ENCODE data around the gene CTSD.
"Not testable (repeated sequence)": the region's sequence is repeated elsewhere in the genome, so short reads cannot be mapped to it uniquely, and the experiment has no call there.

Gene CTSD

GRCh38 chr11:1763796-1764661 is at the start of gene CTSD:
Gene CTSD (minus strand): TSS chr11:1763927. CDS start chr11:1763859, 68 bp downstream.
- Histone ChIP-seq H3K4me3 (ENCODE audit: insufficient read depth, low read length, poor library complexity, severe bottlenecking) (peak within 1 kb of the TSS; percentile 86), H3K27me3 (ENCODE audit: low read length) (no peaks in the 10 kb centered on the region), H3K36me3 (ENCODE audit: low read length) (no peaks in the 10 kb centered on the region), H3F3A (ENCODE audit: insufficient read depth) (no peaks in the 10 kb centered on the region), H3K9me3 (ENCODE audit: insufficient read depth, low read length) (no peaks in the 10 kb centered on the region), H3K9ac (ENCODE audit: low read length) (peak within 1 kb of the TSS; percentile 74), H3K9me2 (replicated peaks; ENCODE audit: insufficient read depth, low read length) (no peaks in the 10 kb centered on the region), H3K4me2 (ENCODE audit: low read depth, low read length, poor library complexity, severe bottlenecking) (peak within 1 kb of the TSS; percentile 70), H3K27ac (ENCODE audit: low read depth, low read length) (no peak within 1 kb of the TSS), H4K20me1 (ENCODE audit: low read depth, low read length) (no peaks in the 10 kb centered on the region), H3K79me2 (ENCODE audit: insufficient read depth, low read length) (no peaks in the 10 kb centered on the region), H2AFZ (ENCODE audit: low read depth, low read length, severe bottlenecking) (peak within 1 kb of the TSS; percentile 93)
- peak; percentile 35 for TF ChIP-seq CTCF (IDR thresholded peaks at IDR 0.05; ENCODE audit: insufficient read depth, low read length, poor library complexity, severe bottlenecking)
- no peak for TF ChIP-seq EZH2phosphoT487 (conservative IDR thresholded peaks at IDR 0.05; ENCODE audit: low read length)

- H3K27me3 ChIP-seq (ENCODE audit: low read length); H3K9me2 ChIP-seq (replicated peaks; ENCODE audit: insufficient read depth, low read length); H3K27ac ChIP-seq (ENCODE audit: low read depth, low read length); H3K4me3 ChIP-seq (ENCODE audit: insufficient read depth, low read length, poor library complexity, severe bottlenecking); H3K9ac ChIP-seq (ENCODE audit: low read length); H3K79me2 ChIP-seq (ENCODE audit: insufficient read depth, low read length); H3K36me3 ChIP-seq (ENCODE audit: low read length); H4K20me1 ChIP-seq (ENCODE audit: low read depth, low read length); H3K9me3 ChIP-seq (ENCODE audit: insufficient read depth, low read length); H2AFZ ChIP-seq (ENCODE audit: low read depth, low read length, severe bottlenecking); H3K4me2 ChIP-seq (ENCODE audit: low read depth, low read length, poor library complexity, severe bottlenecking); H3F3A ChIP-seq (ENCODE audit: insufficient read depth): not testable (repeated sequence)
Measured at GRCh38 chr11:1813356-1813755, 49.6 kb upstream of the CTSD start.

- Histone ChIP-seq H3K9me3 (ENCODE audit: insufficient read depth, low read length) (no peaks in the 10 kb centered on the region), H3K4me2 (ENCODE audit: low read depth, low read length, poor library complexity, severe bottlenecking) (no peak overlapping the region), H3F3A (ENCODE audit: insufficient read depth) (no peaks in the 10 kb centered on the region), H3K4me3 (ENCODE audit: insufficient read depth, low read length, poor library complexity, severe bottlenecking) (no peak overlapping the region), H3K79me2 (ENCODE audit: insufficient read depth, low read length) (no peaks in the 10 kb centered on the region), H3K27ac (ENCODE audit: low read depth, low read length) (no peak overlapping the region), H4K20me1 (ENCODE audit: low read depth, low read length) (no peaks in the 10 kb centered on the region), H3K27me3 (ENCODE audit: low read length) (no peaks in the 10 kb centered on the region), H2AFZ (ENCODE audit: low read depth, low read length, severe bottlenecking) (no peak overlapping the region), H3K9me2 (replicated peaks; ENCODE audit: insufficient read depth, low read length) (no peaks in the 10 kb centered on the region), H3K36me3 (ENCODE audit: low read length) (no peaks in the 10 kb centered on the region), H3K9ac (ENCODE audit: low read length) (no peak overlapping the region)
- TF ChIP-seq CTCF (IDR thresholded peaks at IDR 0.05; ENCODE audit: insufficient read depth, low read length, poor library complexity, severe bottlenecking) = no peak
- TF ChIP-seq EZH2phosphoT487 (conservative IDR thresholded peaks at IDR 0.05; ENCODE audit: low read length) = no peak
Measured at GRCh38 chr11:1812801-1813200, 49.1 kb upstream of the CTSD start.

GRCh38 chr11:1812274-1812673 is 48.5 kb upstream of the CTSD start:
- no peaks in the 10 kb centered on the region for H3K36me3 ChIP-seq (ENCODE audit: low read length)
- TF ChIP-seq EZH2phosphoT487 (conservative IDR thresholded peaks at IDR 0.05; ENCODE audit: low read length) (no peak), CTCF (IDR thresholded peaks at IDR 0.05; ENCODE audit: insufficient read depth, low read length, poor library complexity, severe bottlenecking) (no peak)
- no peak overlapping the region for H2AFZ ChIP-seq (ENCODE audit: low read depth, low read length, severe bottlenecking)
- no peak overlapping the region for H3K9ac ChIP-seq (ENCODE audit: low read length)
- H3K4me2 ChIP-seq (ENCODE audit: low read depth, low read length, poor library complexity, severe bottlenecking) = no peak overlapping the region
- H3K9me2 ChIP-seq (replicated peaks; ENCODE audit: insufficient read depth, low read length) = no peaks in the 10 kb centered on the region
- H3K27ac ChIP-seq (ENCODE audit: low read depth, low read length) = no peak overlapping the region
- no peaks in the 10 kb centered on the region for H3K79me2 ChIP-seq (ENCODE audit: insufficient read depth, low read length)
- no peaks in the 10 kb centered on the region for H3K27me3 ChIP-seq (ENCODE audit: low read length)
- no peaks in the 10 kb centered on the region for H3F3A ChIP-seq (ENCODE audit: insufficient read depth)
- no peak overlapping the region for H3K4me3 ChIP-seq (ENCODE audit: insufficient read depth, low read length, poor library complexity, severe bottlenecking)
- H4K20me1 ChIP-seq (ENCODE audit: low read depth, low read length) = no peaks in the 10 kb centered on the region
- no peaks in the 10 kb centered on the region for H3K9me3 ChIP-seq (ENCODE audit: insufficient read depth, low read length)
